Measurements from ENCODE around the gene SLC39A1. TPM values are rescaled to one million over a fixed set of nuclear protein-coding genes. Genes with fewer than 3 reads are reported as not detected.

Gene SLC39A1
- total RNA-seq, 2 donors from 2014 or later: 102 to 136 TPM

GRCh38 chr1:153995640-153996039 is 32.3 kb upstream of the SLC39A1 start:
- no peak overlapping the region for H3K4me3 ChIP-seq
- H3K27me3 ChIP-seq (replicated peaks; ENCODE audit: insufficient read depth): no peaks in the 10 kb centered on the region
- H3K36me3 ChIP-seq: peaks cover 23% of the 10 kb centered on the region
- peaks cover 12 to 24% of the 10 kb centered on the region in 2 donors for H3K4me1 ChIP-seq (ENCODE audit: control insufficient read depth in 1 of 2, low read depth in 2 of 2)
- no peak for TF ChIP-seq CTCF (IDR thresholded peaks at IDR 0.05)
- no peaks in the 10 kb centered on the region for H3K9me3 ChIP-seq
- H3K27ac ChIP-seq: no peak overlapping the region
- DNase-seq (ENCODE audit: low spot score): no peak
- ATAC-seq (ENCODE audit: insufficient number of reproducible peaks, low FRiP score, low read depth): no peak

GRCh38 chr1:153995202-153995601 is 31.9 kb upstream of the SLC39A1 start:
- peaks cover 23% of the 10 kb centered on the region for H3K36me3 ChIP-seq
- no peak overlapping the region for H3K27ac ChIP-seq
- no peaks in the 10 kb centered on the region for H3K27me3 ChIP-seq (replicated peaks; ENCODE audit: insufficient read depth)
- ATAC-seq (ENCODE audit: insufficient number of reproducible peaks, low FRiP score, low read depth) (no peak), DNase-seq (ENCODE audit: low spot score) (no peak)
- TF ChIP-seq CTCF (IDR thresholded peaks at IDR 0.05): no peak
- no peaks in the 10 kb centered on the region for H3K9me3 ChIP-seq
- no peak overlapping the region for H3K4me3 ChIP-seq
- H3K4me1 ChIP-seq (ENCODE audit: control insufficient read depth in 1 of 2, low read depth in 2 of 2): peaks cover 13 to 24% of the 10 kb centered on the region in 2 donors

GRCh38 chr1:153991806-153992205 is 28.5 kb upstream of the SLC39A1 start:
- no peak for ATAC-seq (ENCODE audit: insufficient number of reproducible peaks, low FRiP score, low read depth)
- Histone ChIP-seq H3K36me3 (peaks cover 23% of the 10 kb centered on the region), H3K4me1 (ENCODE audit: control insufficient read depth in 1 of 2, low read depth in 2 of 2) (peaks cover 16 to 28% of the 10 kb centered on the region in 2 donors), H3K27me3 (replicated peaks; ENCODE audit: insufficient read depth) (no peaks in the 10 kb centered on the region), H3K27ac (peak overlapping the region; percentile 94 to 98), H3K9me3 (no peaks in the 10 kb centered on the region), H3K4me3 (peak overlapping the region; percentile 95)
- no peak for TF ChIP-seq CTCF (IDR thresholded peaks at IDR 0.05)
- no peak for DNase-seq (ENCODE audit: low spot score)

- Histone ChIP-seq H3K4me1 (ENCODE audit: control insufficient read depth in 1 of 2, low read depth in 2 of 2) (peaks cover 16 to 28% of the 10 kb centered on the region in 2 donors), H3K27me3 (replicated peaks; ENCODE audit: insufficient read depth) (no peaks in the 10 kb centered on the region), H3K4me3 (peak overlapping the region; percentile 95), H3K36me3 (peaks cover 23% of the 10 kb centered on the region), H3K9me3 (no peaks in the 10 kb centered on the region), H3K27ac (peak overlapping the region; percentile 94 to 98)
- DNase-seq (ENCODE audit: low spot score): no peak
- ATAC-seq (ENCODE audit: insufficient number of reproducible peaks, low FRiP score, low read depth): no peak
- no peak for TF ChIP-seq CTCF (IDR thresholded peaks at IDR 0.05)
Observed at GRCh38 chr1:153991151-153991630, 27.9 kb upstream of the SLC39A1 start.

- DNase-seq (ENCODE audit: low spot score) (peak; percentile 91), ATAC-seq (ENCODE audit: insufficient number of reproducible peaks, low FRiP score, low read depth) (peak; percentile 83)
- no peak for TF ChIP-seq CTCF (IDR thresholded peaks at IDR 0.05)
- Histone ChIP-seq H3K27ac (peak within 1 kb of the TSS; percentile 94 to 98), H3K4me1 (ENCODE audit: control insufficient read depth in 1 of 2, low read depth in 2 of 2) (peaks cover 16 to 28% of the 10 kb centered on the region in 2 donors), H3K9me3 (no peaks in the 10 kb centered on the region), H3K27me3 (replicated peaks; ENCODE audit: insufficient read depth) (no peaks in the 10 kb centered on the region), H3K36me3 (peaks cover 23% of the 10 kb centered on the region), H3K4me3 (peak within 1 kb of the TSS; percentile 95)
Observed at GRCh38 chr1:153990468-153991150, 27.3 kb upstream of the SLC39A1 start, which contains the start of gene RPS27. Gene RPS27 (plus strand): TSS chr1:153990762. CDS start chr1:153990797, 35 bp downstream.

Measured in thoracic aorta (tissue), 2 donors.